Measurements from ENCODE around the gene C6orf58.

DNA sequence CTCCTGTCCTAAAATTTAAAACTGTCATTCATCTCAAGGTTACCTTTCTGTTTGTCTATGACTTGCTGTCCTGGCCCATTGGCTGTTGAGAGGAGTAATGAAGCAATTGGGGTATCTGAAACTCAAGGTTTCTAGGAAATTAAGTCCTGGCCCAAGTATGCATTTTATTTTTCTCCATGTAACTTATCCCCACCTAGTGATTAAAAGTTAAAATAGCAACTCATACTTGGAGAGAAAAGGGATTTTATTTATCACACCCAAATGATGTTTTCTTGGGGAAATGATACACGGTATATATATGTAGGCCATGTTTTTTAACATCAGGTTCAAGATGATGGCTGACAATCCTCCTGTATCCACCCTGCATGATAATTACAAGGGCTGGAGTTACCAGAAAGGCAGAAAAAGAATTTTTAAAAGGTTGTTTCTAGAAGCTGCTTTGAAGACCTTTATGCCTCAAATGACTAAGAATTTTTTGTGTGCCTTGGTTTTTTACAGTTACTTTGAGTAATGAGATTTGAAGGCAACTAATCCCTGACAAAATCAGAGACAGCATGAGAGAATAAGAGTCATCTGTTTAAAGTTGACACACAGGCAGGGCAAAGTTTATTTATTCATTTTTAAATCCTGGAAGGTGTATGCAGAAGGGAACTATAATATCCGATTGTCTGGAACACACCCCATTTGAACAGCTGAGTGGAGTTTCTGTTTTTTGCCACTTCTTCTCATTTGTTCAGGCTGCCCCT, 28.9 kb upstream of the C6orf58 start:
- TF ChIP-seq MXI1 (IDR thresholded peaks at IDR 0.05; ENCODE audit: low read depth, low read length) = no peak
- no peak for TF ChIP-seq YY1 (IDR thresholded peaks at IDR 0.05; ENCODE audit: low read depth, low read length)
- TF ChIP-seq NFYB (IDR thresholded peaks at IDR 0.05; ENCODE audit: insufficient read depth, low read depth, low read length) = no peak
- no peak for TF ChIP-seq NFXL1 (IDR thresholded peaks at IDR 0.05; ENCODE audit: borderline replicate concordance)
- no peak for TF ChIP-seq SPI1 (IDR thresholded peaks at IDR 0.05; ENCODE audit: borderline replicate concordance, insufficient read depth, low read depth, low read length)
- TF ChIP-seq, protein P1, sequence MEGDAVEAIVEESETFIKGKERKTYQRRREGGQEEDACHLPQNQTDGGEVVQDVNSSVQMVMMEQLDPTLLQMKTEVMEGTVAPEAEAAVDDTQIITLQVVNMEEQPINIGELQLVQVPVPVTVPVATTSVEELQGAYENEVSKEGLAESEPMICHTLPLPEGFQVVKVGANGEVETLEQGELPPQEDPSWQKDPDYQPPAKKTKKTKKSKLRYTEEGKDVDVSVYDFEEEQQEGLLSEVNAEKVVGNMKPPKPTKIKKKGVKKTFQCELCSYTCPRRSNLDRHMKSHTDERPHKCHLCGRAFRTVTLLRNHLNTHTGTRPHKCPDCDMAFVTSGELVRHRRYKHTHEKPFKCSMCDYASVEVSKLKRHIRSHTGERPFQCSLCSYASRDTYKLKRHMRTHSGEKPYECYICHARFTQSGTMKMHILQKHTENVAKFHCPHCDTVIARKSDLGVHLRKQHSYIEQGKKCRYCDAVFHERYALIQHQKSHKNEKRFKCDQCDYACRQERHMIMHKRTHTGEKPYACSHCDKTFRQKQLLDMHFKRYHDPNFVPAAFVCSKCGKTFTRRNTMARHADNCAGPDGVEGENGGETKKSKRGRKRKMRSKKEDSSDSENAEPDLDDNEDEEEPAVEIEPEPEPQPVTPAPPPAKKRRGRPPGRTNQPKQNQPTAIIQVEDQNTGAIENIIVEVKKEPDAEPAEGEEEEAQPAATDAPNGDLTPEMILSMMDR (IDR thresholded peaks at IDR 0.05 in 2 of 3, conservative IDR thresholded peaks at IDR 0.05 in 1 of 3; ENCODE audit: control insufficient read depth in 2 of 3, extremely low read depth in 1 of 3, insufficient read depth in 1 of 3, low read depth in 3 of 3, low read length in 3 of 3) = no peak; a peak in 1 of 6 replicates
